ENCODE results near the gene STRIT1. TPM values are rescaled to one million over a fixed set of nuclear protein-coding genes. Genes with fewer than 3 reads are reported as not detected.
A peak's percentile ranks its signal among the peaks of the same experiment; 100 is the strongest.

Gene STRIT1
- total and polyA plus RNA-seq, 9 of the 15 experiments (the other 6 are each of a cell fraction or from before 2014, with no cell fraction given), result not detected

DNA sequence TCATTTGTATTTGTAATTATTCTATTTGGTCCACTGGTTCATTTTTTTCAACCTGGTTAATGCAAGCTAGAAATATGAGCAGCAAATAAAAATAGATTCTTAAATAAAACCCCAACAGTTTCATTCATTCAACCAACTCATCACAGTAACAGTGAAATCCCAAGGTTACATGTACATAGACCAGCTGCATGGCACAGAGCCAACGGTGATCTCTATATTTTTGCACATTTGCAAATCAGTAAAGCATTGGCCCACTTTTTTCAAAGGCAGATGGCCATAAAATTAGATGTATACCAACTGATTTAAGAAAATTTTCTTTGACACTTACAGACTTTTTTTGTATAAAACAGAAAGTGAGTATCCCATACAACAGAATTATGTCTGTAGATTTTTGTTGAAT, 49.3 kb downstream of the STRIT1 start:
- FAIRE-seq (peak; percentile 42), ATAC-seq (no peak), DNase-seq (ENCODE audit: extremely low read depth in 1 of 4, low spot score in 3 of 4) (peak in 1 of 4 experiments; percentile 14)
- Histone ChIP-seq H3K36me3 (ENCODE audit: control insufficient read depth, insufficient read depth, low read length) (no peaks in the 10 kb centered on the region), H3K79me2 (ENCODE audit: control insufficient read depth, insufficient read depth, low read length) (no peaks in the 10 kb centered on the region), H3K4me3 (no peak overlapping the region), H2AFZ (ENCODE audit: low read depth, low read length) (no peak overlapping the region), H3K4me2 (ENCODE audit: insufficient read depth, low read length) (no peak overlapping the region), H3K9me1 (ENCODE audit: control insufficient read depth, insufficient read depth, low read length) (no peaks in the 10 kb centered on the region), H3K27ac (ENCODE audit: extremely low read depth, low read depth, low read length) (no peak overlapping the region), H3K9ac (ENCODE audit: insufficient read depth in 1 of 2, low read depth in 2 of 2, low read length in 2 of 2) (no peak overlapping the region), H4K20me1 (replicated peaks; ENCODE audit: control insufficient read depth, insufficient read depth, low read length) (no peaks in the 10 kb centered on the region), H3K27me3 (ENCODE audit: control insufficient read depth in 2 of 2, insufficient read depth in 2 of 2, low read length in 2 of 2) (no peaks in the 10 kb centered on the region), H3K4me1 (replicated peaks in 1 of 2; ENCODE audit: control insufficient read depth in 2 of 2, insufficient read depth in 2 of 2, low read length in 2 of 2) (peaks cover 0 to 13% of the 10 kb centered on the region in 2 experiments; a peak in 3 of 5 replicates), H3K9me3 (replicated peaks; ENCODE audit: control insufficient read depth, insufficient read depth, low read depth, low read length) (0 out of 2 replicates have a peak, but pooled peaks cover under 1% of the 10 kb centered on the region)
- intact Hi-C loops (cut with micrococcal nuclease), result no loop called here
- no TSS peak for BruUV-seq (replicated peaks)
- in situ Hi-C loops (cut with MboI), result no loop called here
- TF ChIP-seq NFIC (IDR thresholded peaks at IDR 0.05), result peak; percentile 70
- TF ChIP-seq, protein P1, sequence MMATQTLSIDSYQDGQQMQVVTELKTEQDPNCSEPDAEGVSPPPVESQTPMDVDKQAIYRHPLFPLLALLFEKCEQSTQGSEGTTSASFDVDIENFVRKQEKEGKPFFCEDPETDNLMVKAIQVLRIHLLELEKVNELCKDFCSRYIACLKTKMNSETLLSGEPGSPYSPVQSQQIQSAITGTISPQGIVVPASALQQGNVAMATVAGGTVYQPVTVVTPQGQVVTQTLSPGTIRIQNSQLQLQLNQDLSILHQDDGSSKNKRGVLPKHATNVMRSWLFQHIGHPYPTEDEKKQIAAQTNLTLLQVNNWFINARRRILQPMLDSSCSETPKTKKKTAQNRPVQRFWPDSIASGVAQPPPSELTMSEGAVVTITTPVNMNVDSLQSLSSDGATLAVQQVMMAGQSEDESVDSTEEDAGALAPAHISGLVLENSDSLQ (IDR thresholded peaks at IDR 0.05), result no peak
- ChIA-PET POLR2A (interaction anchor here (1.4 kb wide), 1 partner anchor 14 kb away, joined by 3 read pairs; no protein-coding TSS in a partner anchor), CTCF (ENCODE audit: low intra/inter-chr PET ratio) (no interaction called here)
- WGBS (ENCODE audit: insufficient coverage, low coverage, missing lambda C conversion rate), result 13% methylated on average over 1 of the region's 1 CpG

DNA sequence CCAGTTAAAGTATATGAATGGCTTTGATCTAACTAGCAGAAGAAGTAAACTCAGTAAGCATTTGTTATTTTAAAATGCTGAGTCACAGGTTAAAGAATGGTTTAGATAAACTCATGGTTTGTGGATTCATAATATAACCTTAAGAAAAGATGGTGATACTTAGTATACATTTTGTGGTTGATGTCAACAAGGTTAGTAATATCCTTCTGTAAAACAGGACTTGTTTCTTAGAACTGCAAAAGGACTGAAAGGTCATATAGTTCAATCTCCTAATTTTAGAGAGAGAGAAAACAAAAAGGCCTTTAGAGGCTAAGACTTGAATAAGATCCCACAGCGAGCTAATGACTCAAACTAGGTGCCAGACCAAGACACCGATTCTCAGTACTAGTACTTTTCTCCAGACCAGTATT, 50.0 kb downstream of the STRIT1 start:
- Histone ChIP-seq H3K9ac (ENCODE audit: insufficient read depth in 1 of 2, low read depth in 2 of 2, low read length in 2 of 2) (no peak overlapping the region), H3K36me3 (ENCODE audit: control insufficient read depth, insufficient read depth, low read length) (no peaks in the 10 kb centered on the region), H3K27me3 (ENCODE audit: control insufficient read depth in 2 of 2, insufficient read depth in 2 of 2, low read length in 2 of 2) (no peaks in the 10 kb centered on the region), H3K9me3 (replicated peaks; ENCODE audit: control insufficient read depth, insufficient read depth, low read depth, low read length) (no peaks in the 10 kb centered on the region), H3K4me1 (replicated peaks in 1 of 2; ENCODE audit: control insufficient read depth in 2 of 2, insufficient read depth in 2 of 2, low read length in 2 of 2) (peaks cover 0 to 13% of the 10 kb centered on the region in 2 experiments; a peak in 2 of 5 replicates), H4K20me1 (replicated peaks; ENCODE audit: control insufficient read depth, insufficient read depth, low read length) (no peaks in the 10 kb centered on the region), H3K79me2 (ENCODE audit: control insufficient read depth, insufficient read depth, low read length) (no peaks in the 10 kb centered on the region), H2AFZ (ENCODE audit: low read depth, low read length) (peak overlapping the region; percentile 78), H3K9me1 (ENCODE audit: control insufficient read depth, insufficient read depth, low read length) (no peaks in the 10 kb centered on the region), H3K27ac (ENCODE audit: extremely low read depth, low read depth, low read length) (0 out of 3 replicates have a peak overlapping the region, but pooled peaks have one; percentile 11), H3K4me3 (no peak overlapping the region), H3K4me2 (ENCODE audit: insufficient read depth, low read length) (0 out of 2 replicates have a peak overlapping the region, but pooled peaks have one; percentile 5)
- POLR2A ChIA-PET, result interaction anchor here (1.4 kb wide), 1 partner anchor 13 kb away, joined by 3 read pairs; no protein-coding TSS in a partner anchor
- CTCF ChIA-PET (ENCODE audit: low intra/inter-chr PET ratio), result no interaction called here
- in situ Hi-C loops (cut with MboI), result no loop called here
- 57% methylated on average over 2 of the region's 2 CpGs for WGBS (ENCODE audit: insufficient coverage, low coverage, missing lambda C conversion rate)
- intact Hi-C loops (cut with micrococcal nuclease), result no loop called here
- no peak for DNase-seq (ENCODE audit: extremely low read depth in 1 of 4, low spot score in 3 of 4)
- ATAC-seq, result peak; percentile 42
- BruUV-seq (replicated peaks), result no TSS peak
- peak; percentile 29 for FAIRE-seq
- TF ChIP-seq FOSL1 (tag; conservative IDR thresholded peaks at IDR 0.05) (0 out of 2 replicates have a peak, but pooled peaks have one; percentile 20), FOXK2 (conservative IDR thresholded peaks at IDR 0.05 in 1 of 2, IDR thresholded peaks at IDR 0.05 in 1 of 2; ENCODE audit: low read depth in 2 of 2) (0 out of 4 replicates have a peak, but pooled peaks of 1 of the 2 experiments have one; percentile 34), ZNF316 (IDR thresholded peaks at IDR 0.05) (peak; percentile 98), KLF13 (tag; IDR thresholded peaks at IDR 0.05; ENCODE audit: borderline replicate concordance, low read depth) (no peak), ZNF134 (CRISPR knock-in tag; conservative IDR thresholded peaks at IDR 0.05) (no peak)
- TF ChIP-seq, protein P2, sequence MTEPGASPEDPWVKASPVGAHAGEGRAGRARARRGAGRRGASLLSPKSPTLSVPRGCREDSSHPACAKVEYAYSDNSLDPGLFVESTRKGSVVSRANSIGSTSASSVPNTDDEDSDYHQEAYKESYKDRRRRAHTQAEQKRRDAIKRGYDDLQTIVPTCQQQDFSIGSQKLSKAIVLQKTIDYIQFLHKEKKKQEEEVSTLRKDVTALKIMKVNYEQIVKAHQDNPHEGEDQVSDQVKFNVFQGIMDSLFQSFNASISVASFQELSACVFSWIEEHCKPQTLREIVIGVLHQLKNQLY (CRISPR knock-in tag; conservative IDR thresholded peaks at IDR 0.05), result no peak
- TF ChIP-seq, protein P3, sequence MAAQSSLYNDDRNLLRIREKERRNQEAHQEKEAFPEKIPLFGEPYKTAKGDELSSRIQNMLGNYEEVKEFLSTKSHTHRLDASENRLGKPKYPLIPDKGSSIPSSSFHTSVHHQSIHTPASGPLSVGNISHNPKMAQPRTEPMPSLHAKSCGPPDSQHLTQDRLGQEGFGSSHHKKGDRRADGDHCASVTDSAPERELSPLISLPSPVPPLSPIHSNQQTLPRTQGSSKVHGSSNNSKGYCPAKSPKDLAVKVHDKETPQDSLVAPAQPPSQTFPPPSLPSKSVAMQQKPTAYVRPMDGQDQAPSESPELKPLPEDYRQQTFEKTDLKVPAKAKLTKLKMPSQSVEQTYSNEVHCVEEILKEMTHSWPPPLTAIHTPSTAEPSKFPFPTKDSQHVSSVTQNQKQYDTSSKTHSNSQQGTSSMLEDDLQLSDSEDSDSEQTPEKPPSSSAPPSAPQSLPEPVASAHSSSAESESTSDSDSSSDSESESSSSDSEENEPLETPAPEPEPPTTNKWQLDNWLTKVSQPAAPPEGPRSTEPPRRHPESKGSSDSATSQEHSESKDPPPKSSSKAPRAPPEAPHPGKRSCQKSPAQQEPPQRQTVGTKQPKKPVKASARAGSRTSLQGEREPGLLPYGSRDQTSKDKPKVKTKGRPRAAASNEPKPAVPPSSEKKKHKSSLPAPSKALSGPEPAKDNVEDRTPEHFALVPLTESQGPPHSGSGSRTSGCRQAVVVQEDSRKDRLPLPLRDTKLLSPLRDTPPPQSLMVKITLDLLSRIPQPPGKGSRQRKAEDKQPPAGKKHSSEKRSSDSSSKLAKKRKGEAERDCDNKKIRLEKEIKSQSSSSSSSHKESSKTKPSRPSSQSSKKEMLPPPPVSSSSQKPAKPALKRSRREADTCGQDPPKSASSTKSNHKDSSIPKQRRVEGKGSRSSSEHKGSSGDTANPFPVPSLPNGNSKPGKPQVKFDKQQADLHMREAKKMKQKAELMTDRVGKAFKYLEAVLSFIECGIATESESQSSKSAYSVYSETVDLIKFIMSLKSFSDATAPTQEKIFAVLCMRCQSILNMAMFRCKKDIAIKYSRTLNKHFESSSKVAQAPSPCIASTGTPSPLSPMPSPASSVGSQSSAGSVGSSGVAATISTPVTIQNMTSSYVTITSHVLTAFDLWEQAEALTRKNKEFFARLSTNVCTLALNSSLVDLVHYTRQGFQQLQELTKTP (IDR thresholded peaks at IDR 0.05; ENCODE audit: low read depth in 1 of 2, partially characterized antibody in 2 of 2), result no peak
